GM06990 (cell line): ENCODE results near the gene UGT3A2.

Experiments used
- DNase-seq: peaks from one replicate; pipeline ENCODE4 v3.0.0-alpha.2; 2011; ENCODE audit not compliant: insufficient read length; ENCODE audit errors: extremely low read depth
- H3K27me3 ChIP-seq: replicated peaks from 2 replicates; pipeline ENCODE4 v1.6.0; 2011; ENCODE audit warnings: low read length; ENCODE audit not compliant: control insufficient read depth, insufficient read depth
- H3K36me3 ChIP-seq: 2 replicates; pipeline ENCODE4 v1.5.1; 2011; ENCODE audit warnings: low read length; ENCODE audit not compliant: control insufficient read depth, insufficient read depth
- H3K4me3 ChIP-seq: replicated peaks from 2 replicates; pipeline ENCODE4 v1.5.1; 2011; ENCODE audit warnings: low read depth, mild to moderate bottlenecking, control low read depth, low read length
- CTCF ChIP-seq: IDR thresholded peaks from 2 replicates; pipeline ENCODE4 v1.5.1; 2011; ENCODE audit warnings: low read length, control low read depth, mild to moderate bottlenecking, inconsistent platforms; ENCODE audit not compliant: insufficient read depth, poor library complexity, severe bottlenecking

The UGT3A2 gene

GRCh38 chr5:36058776-36059175, 7.9 kb downstream of the UGT3A2 start:
- no peak for DNase-seq
- H3K27me3 ChIP-seq, result no peaks in the 10 kb centered on the region
- H3K36me3 ChIP-seq, result no peaks in the 10 kb centered on the region
- TF ChIP-seq CTCF, result no peak
- no peak overlapping the region for H3K4me3 ChIP-seq

GRCh38 chr5:36057386-36057785, 9.3 kb downstream of the UGT3A2 start:
- Histone ChIP-seq H3K27me3 (no peaks in the 10 kb centered on the region), H3K36me3 (no peaks in the 10 kb centered on the region), H3K4me3 (no peak overlapping the region)
- DNase-seq, result no peak
- TF ChIP-seq CTCF, result no peak

GRCh38 chr5:36056422-36056821, 10.3 kb downstream of the UGT3A2 start:
- no peak for TF ChIP-seq CTCF

GRCh38 chr5:36055984-36056383, 10.7 kb downstream of the UGT3A2 start:
- no peaks in the 10 kb centered on the region for H3K36me3 ChIP-seq
- H3K4me3 ChIP-seq, result no peak overlapping the region
- no peak for DNase-seq
- no peaks in the 10 kb centered on the region for H3K27me3 ChIP-seq
- TF ChIP-seq CTCF, result no peak

More at GRCh38 chr5:36056422-36056821, 10.3 kb downstream of the UGT3A2 start:
- DNase-seq, result no peak
- no peak overlapping the region for H3K4me3 ChIP-seq
- H3K36me3 ChIP-seq, result no peaks in the 10 kb centered on the region
- no peaks in the 10 kb centered on the region for H3K27me3 ChIP-seq

GRCh38 chr5:36054647-36055046, 12.0 kb downstream of the UGT3A2 start:
- no peak overlapping the region for H3K4me3 ChIP-seq
- no peaks in the 10 kb centered on the region for H3K27me3 ChIP-seq
- no peak for DNase-seq
- no peak for TF ChIP-seq CTCF
- no peaks in the 10 kb centered on the region for H3K36me3 ChIP-seq

- H3K36me3 ChIP-seq, result no peaks in the 10 kb centered on the region
- TF ChIP-seq CTCF, result no peak
- H3K4me3 ChIP-seq, result no peak overlapping the region
- no peak for DNase-seq
- H3K27me3 ChIP-seq, result no peaks in the 10 kb centered on the region
Measured at GRCh38 chr5:36052538-36052937, 14.1 kb downstream of the UGT3A2 start.
